Kidney (tissue), 14 donors: ENCODE results near the gene KIAA0232. TPM values are rescaled to one million over a fixed set of nuclear protein-coding genes. Genes with fewer than 3 reads are reported as not detected.

Experiments
- DNase-seq, 5 donors: peaks; one replicate each; pipeline ENCODE4 v3.0.0-alpha.2; 2013 to 2020
- FAIRE-seq: peaks from 2 replicates; lab custom pipeline; 2012; peaks lifted over from hg19 to GRCh38; lab: Jason Lieb, UNC
- H3K27ac ChIP-seq, 2 donors: one replicate each; pipeline ENCODE4 v1.7.0; 2013; ENCODE audit warnings: low read depth in 2 of 2, low read length in 2 of 2, inconsistent platforms in 1 of 2
- H3K27me3 ChIP-seq: one replicate; pipeline ENCODE4 v1.7.1; 2013; ENCODE audit warnings: low read length, inconsistent platforms; ENCODE audit not compliant: control insufficient read depth, insufficient read depth
- H3K36me3 ChIP-seq, 3 donors: one replicate each; pipeline versions ENCODE4 v1.7.0 to v1.7.1; 2013; ENCODE audit warnings: low read length in 3 of 3, control low read depth in 1 of 3, inconsistent platforms in 1 of 3; ENCODE audit not compliant: insufficient read depth in 3 of 3, control insufficient read depth in 2 of 3
- H3K4me1 ChIP-seq, 3 donors: one replicate each; pipeline versions ENCODE4 v1.7.0 to v1.7.1; 2013; ENCODE audit warnings: low read length in 3 of 3, inconsistent platforms in 1 of 3, low read depth in 1 of 3; ENCODE audit not compliant: control insufficient read depth in 2 of 3, insufficient read depth in 2 of 3
- H3K4me3 ChIP-seq, 3 donors: one replicate each; pipeline versions ENCODE4 v1.7.0 to v1.8.1; 2013; ENCODE audit warnings: low read length in 3 of 3, control low read depth in 1 of 3, inconsistent platforms in 1 of 3
- H3K9ac ChIP-seq, 3 donors: one replicate each; pipeline versions ENCODE4 v1.7.0 to v1.7.1; 2013; ENCODE audit warnings: low read length in 3 of 3, control low read depth in 1 of 3, inconsistent platforms in 1 of 3
- H3K9me3 ChIP-seq, 3 donors: one replicate each; pipeline versions ENCODE4 v1.7.0 to v1.7.1; 2013; ENCODE audit warnings: low read length in 3 of 3, control low read depth in 1 of 3, inconsistent platforms in 1 of 3; ENCODE audit not compliant: control insufficient read depth in 2 of 3, insufficient read depth in 1 of 3
- intact Hi-C: fragments of 100-400 bp; cut with DNase I; formaldehyde crosslinking; loops from one replicate; pipeline ENCODE4 v1.11.1; 2022
- polyA plus RNA-seq: library from polyadenylated mRNA; stranded (reverse); fragments of 350-450 nt; fragmentation: Illumina TruSeq; extraction: RNeasy Lipid Tissue Mini Kit (QIAGEN cat#74804); gene quantifications from one replicate; pipeline ENCODE4 v1.2.3, GENCODE V29; 2014; ENCODE audit warnings: low read depth, low replicate concordance; ENCODE audit not compliant: insufficient read depth
- total RNA-seq: library from RNA; stranded (reverse); fragmentation: NEBNext Ultra II Directional; extraction: Animal tissue kit (Norgen Biotek cat#: 25700); gene quantifications from one replicate; pipeline ENCODE4 v1.2.1, GENCODE V29; 2021
- TF ChIP-seq, protein P1 (sequence below): IDR thresholded peaks from 3 replicates; pipeline ENCODE4 v1.5.1; 2012; ENCODE audit warnings: mild to moderate bottlenecking, moderate library complexity, borderline replicate concordance; ENCODE audit not compliant: insufficient read depth; ENCODE audit errors: extremely low read depth
- donor health status: control.
- donor health status: control.
- donor health status: control.
- donor health status: control.
- donor health status: control.
- donor health status: DM: yes; HTN: yes; CAD: no.
- donor health status: Normal renal cell carcinoma (clear cell type).

The KIAA0232 gene
- total and polyA plus RNA-seq, 2 donors from 2014 or later = 14.0 to 39.9 TPM

- H3K27me3 ChIP-seq = no peaks in the 10 kb centered on the region
- no peaks in the 10 kb centered on the region for H3K36me3 ChIP-seq
- peaks cover 0 to 3% (median 0%) of the 10 kb centered on the region in 3 donors for H3K4me1 ChIP-seq
- no peak overlapping the region for H3K4me3 ChIP-seq
- no peak overlapping the region for H3K27ac ChIP-seq
- DNase-seq (peak in 2 of 5 donors; percentile 36 to 83), FAIRE-seq (no peak)
- H3K9ac ChIP-seq = no peak overlapping the region
- TF ChIP-seq, protein P1, sequence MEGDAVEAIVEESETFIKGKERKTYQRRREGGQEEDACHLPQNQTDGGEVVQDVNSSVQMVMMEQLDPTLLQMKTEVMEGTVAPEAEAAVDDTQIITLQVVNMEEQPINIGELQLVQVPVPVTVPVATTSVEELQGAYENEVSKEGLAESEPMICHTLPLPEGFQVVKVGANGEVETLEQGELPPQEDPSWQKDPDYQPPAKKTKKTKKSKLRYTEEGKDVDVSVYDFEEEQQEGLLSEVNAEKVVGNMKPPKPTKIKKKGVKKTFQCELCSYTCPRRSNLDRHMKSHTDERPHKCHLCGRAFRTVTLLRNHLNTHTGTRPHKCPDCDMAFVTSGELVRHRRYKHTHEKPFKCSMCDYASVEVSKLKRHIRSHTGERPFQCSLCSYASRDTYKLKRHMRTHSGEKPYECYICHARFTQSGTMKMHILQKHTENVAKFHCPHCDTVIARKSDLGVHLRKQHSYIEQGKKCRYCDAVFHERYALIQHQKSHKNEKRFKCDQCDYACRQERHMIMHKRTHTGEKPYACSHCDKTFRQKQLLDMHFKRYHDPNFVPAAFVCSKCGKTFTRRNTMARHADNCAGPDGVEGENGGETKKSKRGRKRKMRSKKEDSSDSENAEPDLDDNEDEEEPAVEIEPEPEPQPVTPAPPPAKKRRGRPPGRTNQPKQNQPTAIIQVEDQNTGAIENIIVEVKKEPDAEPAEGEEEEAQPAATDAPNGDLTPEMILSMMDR = no peak
- H3K9me3 ChIP-seq = no peaks in the 10 kb centered on the region
- intact Hi-C loops = no loop called here
Measured at GRCh38 chr4:6761649-6762615, 20.6 kb upstream of the KIAA0232 start.

DNA sequence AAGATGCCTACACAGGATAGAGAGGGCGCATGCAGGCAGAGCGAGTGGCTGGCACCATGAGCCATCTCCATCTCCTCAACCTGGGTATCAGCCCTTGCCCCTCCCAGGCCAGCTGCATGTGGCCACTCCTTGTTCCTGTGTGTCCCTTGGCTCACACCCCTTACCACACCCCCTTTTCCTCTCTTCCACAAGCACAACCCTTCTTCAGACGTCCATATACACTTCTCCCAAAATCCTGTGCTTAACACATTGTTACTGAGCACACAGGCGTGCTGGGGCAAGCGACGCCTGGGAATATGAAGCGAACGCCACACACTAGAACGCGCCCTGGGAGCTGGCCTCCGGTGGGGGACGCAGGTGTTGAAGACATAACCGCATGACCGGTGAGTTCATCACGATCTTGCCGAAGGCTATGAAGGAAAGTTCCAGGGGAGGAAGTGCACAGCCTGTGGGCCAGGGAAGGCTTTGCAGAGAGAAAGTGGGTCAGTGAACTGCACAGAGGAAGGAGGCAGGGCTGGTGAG is 19.1 kb upstream of the KIAA0232 start:
- H3K27me3 ChIP-seq = no peaks in the 10 kb centered on the region
- H3K27ac ChIP-seq = no peak overlapping the region
- TF ChIP-seq, protein P1 = no peak
- intact Hi-C loops = no loop called here
- H3K9me3 ChIP-seq = no peaks in the 10 kb centered on the region
- H3K4me3 ChIP-seq = no peak overlapping the region
- no peaks in the 10 kb centered on the region for H3K36me3 ChIP-seq
- FAIRE-seq (no peak), DNase-seq (peak in 2 of 5 donors; percentile 34 to 58)
- H3K9ac ChIP-seq = no peak overlapping the region
- H3K4me1 ChIP-seq = peaks cover 0 to 3% (median 0%) of the 10 kb centered on the region in 3 donors

- Histone ChIP-seq H3K9me3 (no peaks in the 10 kb centered on the region), H3K27ac (no peak overlapping the region), H3K4me3 (no peak overlapping the region), H3K9ac (no peak overlapping the region), H3K36me3 (no peaks in the 10 kb centered on the region), H3K27me3 (no peaks in the 10 kb centered on the region), H3K4me1 (peaks cover 0 to 3% (median 0%) of the 10 kb centered on the region in 3 donors)
- DNase-seq (peak in 1 of 5 donors; percentile 20), FAIRE-seq (no peak)
- TF ChIP-seq, protein P1 = no peak
- intact Hi-C loops = no loop called here
Measured at GRCh38 chr4:6764976-6765620, 17.4 kb upstream of the KIAA0232 start.
